H1 (cell line): ENCODE measurements around the gene LTB4R. TPM values are rescaled to one million over a fixed set of nuclear protein-coding genes. Genes with fewer than 3 reads are reported as not detected.

Experiments used
- CBX8 ChIP-seq: fragments of 300-800, 300-1000 bp; sonication (generic); IDR thresholded peaks from 2 replicates; pipeline ENCODE4 v1.7.1; 2016; ENCODE audit warnings: low read depth, low read length, borderline replicate concordance
- GABPA ChIP-seq: IDR thresholded peaks from 2 replicates; pipeline ENCODE4 v1.6.1; 2011; ENCODE audit warnings: mild to moderate bottlenecking, low read length, moderate library complexity, borderline replicate concordance; ENCODE audit not compliant: insufficient read depth
- JUND ChIP-seq: IDR thresholded peaks from 2 replicates; pipeline ENCODE4 v1.6.1; 2011; ENCODE audit warnings: mild to moderate bottlenecking, improper control_type of control experiment, low read length
- POLR2AphosphoS5 ChIP-seq: IDR thresholded peaks from 2 replicates; pipeline ENCODE4 v1.6.1; 2011; ENCODE audit warnings: low read depth, low read length
- RBBP5 ChIP-seq: IDR thresholded peaks from 2 replicates; pipeline ENCODE4 v1.7.1; 2012; ENCODE audit warnings: low read depth, mild to moderate bottlenecking, inconsistent platforms, low read length, moderate library complexity, borderline replicate concordance
- polyA plus RNA-seq, 7 experiments: library from polyadenylated mRNA; depleted of rRNA in 3 of 7; stranded (reverse) in 5 of 7; unstranded in 2 of 7; fragments of >200 nt in 5 of 7; fragments of 200-250 nt in 2 of 7; gene quantifications; 1 replicate in 5 of 7; 2 replicates in 1 of 7; 4 replicates in 1 of 7; pipeline versions ENCODE4 v1.2.1 to v1.2.3, GENCODE V29; 2011 to 2013; ENCODE audit warnings: missing spikeins in 2 of 7, mixed read lengths in 2 of 7
- total RNA-seq: library from RNA; stranded (reverse); fragmentation: NEBNext Ultra II Directional; extraction: Animal tissue kit (Norgen Biotek cat#: 25700); gene quantifications from 2 replicates; pipeline ENCODE4 v1.2.1, GENCODE V29; 2021
- TF ChIP-seq, protein P1 (sequence below): fragments of 300-600 bp; sonication (generic); IDR thresholded peaks from 2 replicates; pipeline ENCODE4 v1.7.1; 2012; ENCODE audit warnings: low read length, moderate library complexity, mild to moderate bottlenecking, inconsistent platforms; ENCODE audit not compliant: insufficient replicate concordance
- TF ChIP-seq, protein P2 (sequence below): IDR thresholded peaks from 2 replicates; pipeline ENCODE4 v1.6.1; 2012; ENCODE audit warnings: inconsistent platforms

The LTB4R gene
- total and polyA plus RNA-seq, 2 of the 8 experiments (the other 6 are each of a cell fraction or from before 2014, with no cell fraction given) = 4.1 to 6.7 TPM

DNA sequence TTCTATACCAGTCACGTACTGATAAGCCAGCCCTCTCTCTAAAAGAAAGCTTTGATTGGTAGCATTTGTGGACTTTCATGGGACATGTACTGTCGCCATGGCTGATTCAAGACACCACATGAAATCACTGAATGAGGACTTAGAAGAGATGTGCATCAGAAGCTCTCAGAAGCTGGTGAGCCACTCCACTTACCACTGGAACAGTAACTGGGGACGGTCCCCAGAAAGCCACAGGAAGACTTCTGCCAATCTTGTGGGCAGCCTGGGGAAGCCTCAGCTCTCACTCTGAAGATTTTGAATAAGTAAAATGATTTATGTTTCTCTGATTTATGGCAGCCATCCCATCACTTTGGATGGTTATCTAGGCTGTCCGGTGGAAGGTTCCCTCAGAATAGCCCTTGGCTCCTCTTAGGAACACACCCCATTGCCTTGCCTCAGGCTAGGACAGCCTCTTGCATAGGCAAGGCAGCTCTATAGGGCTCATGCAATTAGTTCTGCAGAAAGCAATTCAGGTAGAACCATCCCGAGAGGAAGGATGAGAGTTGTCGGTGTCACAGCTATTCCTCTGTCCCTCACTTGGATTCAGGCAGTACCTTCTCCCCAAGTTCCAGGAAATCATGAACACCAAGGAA, 21.5 kb upstream of the LTB4R start (continued):
- no peak for TF ChIP-seq RBBP5
- TF ChIP-seq, protein P1, sequence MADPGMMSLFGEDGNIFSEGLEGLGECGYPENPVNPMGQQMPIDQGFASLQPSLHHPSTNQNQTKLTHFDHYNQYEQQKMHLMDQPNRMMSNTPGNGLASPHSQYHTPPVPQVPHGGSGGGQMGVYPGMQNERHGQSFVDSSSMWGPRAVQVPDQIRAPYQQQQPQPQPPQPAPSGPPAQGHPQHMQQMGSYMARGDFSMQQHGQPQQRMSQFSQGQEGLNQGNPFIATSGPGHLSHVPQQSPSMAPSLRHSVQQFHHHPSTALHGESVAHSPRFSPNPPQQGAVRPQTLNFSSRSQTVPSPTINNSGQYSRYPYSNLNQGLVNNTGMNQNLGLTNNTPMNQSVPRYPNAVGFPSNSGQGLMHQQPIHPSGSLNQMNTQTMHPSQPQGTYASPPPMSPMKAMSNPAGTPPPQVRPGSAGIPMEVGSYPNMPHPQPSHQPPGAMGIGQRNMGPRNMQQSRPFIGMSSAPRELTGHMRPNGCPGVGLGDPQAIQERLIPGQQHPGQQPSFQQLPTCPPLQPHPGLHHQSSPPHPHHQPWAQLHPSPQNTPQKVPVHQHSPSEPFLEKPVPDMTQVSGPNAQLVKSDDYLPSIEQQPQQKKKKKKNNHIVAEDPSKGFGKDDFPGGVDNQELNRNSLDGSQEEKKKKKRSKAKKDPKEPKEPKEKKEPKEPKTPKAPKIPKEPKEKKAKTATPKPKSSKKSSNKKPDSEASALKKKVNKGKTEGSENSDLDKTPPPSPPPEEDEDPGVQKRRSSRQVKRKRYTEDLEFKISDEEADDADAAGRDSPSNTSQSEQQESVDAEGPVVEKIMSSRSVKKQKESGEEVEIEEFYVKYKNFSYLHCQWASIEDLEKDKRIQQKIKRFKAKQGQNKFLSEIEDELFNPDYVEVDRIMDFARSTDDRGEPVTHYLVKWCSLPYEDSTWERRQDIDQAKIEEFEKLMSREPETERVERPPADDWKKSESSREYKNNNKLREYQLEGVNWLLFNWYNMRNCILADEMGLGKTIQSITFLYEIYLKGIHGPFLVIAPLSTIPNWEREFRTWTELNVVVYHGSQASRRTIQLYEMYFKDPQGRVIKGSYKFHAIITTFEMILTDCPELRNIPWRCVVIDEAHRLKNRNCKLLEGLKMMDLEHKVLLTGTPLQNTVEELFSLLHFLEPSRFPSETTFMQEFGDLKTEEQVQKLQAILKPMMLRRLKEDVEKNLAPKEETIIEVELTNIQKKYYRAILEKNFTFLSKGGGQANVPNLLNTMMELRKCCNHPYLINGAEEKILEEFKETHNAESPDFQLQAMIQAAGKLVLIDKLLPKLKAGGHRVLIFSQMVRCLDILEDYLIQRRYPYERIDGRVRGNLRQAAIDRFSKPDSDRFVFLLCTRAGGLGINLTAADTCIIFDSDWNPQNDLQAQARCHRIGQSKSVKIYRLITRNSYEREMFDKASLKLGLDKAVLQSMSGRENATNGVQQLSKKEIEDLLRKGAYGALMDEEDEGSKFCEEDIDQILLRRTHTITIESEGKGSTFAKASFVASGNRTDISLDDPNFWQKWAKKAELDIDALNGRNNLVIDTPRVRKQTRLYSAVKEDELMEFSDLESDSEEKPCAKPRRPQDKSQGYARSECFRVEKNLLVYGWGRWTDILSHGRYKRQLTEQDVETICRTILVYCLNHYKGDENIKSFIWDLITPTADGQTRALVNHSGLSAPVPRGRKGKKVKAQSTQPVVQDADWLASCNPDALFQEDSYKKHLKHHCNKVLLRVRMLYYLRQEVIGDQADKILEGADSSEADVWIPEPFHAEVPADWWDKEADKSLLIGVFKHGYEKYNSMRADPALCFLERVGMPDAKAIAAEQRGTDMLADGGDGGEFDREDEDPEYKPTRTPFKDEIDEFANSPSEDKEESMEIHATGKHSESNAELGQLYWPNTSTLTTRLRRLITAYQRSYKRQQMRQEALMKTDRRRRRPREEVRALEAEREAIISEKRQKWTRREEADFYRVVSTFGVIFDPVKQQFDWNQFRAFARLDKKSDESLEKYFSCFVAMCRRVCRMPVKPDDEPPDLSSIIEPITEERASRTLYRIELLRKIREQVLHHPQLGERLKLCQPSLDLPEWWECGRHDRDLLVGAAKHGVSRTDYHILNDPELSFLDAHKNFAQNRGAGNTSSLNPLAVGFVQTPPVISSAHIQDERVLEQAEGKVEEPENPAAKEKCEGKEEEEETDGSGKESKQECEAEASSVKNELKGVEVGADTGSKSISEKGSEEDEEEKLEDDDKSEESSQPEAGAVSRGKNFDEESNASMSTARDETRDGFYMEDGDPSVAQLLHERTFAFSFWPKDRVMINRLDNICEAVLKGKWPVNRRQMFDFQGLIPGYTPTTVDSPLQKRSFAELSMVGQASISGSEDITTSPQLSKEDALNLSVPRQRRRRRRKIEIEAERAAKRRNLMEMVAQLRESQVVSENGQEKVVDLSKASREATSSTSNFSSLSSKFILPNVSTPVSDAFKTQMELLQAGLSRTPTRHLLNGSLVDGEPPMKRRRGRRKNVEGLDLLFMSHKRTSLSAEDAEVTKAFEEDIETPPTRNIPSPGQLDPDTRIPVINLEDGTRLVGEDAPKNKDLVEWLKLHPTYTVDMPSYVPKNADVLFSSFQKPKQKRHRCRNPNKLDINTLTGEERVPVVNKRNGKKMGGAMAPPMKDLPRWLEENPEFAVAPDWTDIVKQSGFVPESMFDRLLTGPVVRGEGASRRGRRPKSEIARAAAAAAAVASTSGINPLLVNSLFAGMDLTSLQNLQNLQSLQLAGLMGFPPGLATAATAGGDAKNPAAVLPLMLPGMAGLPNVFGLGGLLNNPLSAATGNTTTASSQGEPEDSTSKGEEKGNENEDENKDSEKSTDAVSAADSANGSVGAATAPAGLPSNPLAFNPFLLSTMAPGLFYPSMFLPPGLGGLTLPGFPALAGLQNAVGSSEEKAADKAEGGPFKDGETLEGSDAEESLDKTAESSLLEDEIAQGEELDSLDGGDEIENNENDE = no peak
- TF ChIP-seq, protein P2, sequence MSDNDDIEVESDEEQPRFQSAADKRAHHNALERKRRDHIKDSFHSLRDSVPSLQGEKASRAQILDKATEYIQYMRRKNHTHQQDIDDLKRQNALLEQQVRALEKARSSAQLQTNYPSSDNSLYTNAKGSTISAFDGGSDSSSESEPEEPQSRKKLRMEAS = no peak
- no peak for TF ChIP-seq GABPA
- TF ChIP-seq CBX8 = no peak
- no peak for TF ChIP-seq JUND
- no peak for TF ChIP-seq POLR2AphosphoS5
